Left lung (tissue), 10 donors: Measurements from ENCODE around the gene ZBED2. TPM values are rescaled to one million over a fixed set of nuclear protein-coding genes. Genes with fewer than 3 reads are reported as not detected.
A peak's percentile ranks its signal among the peaks of the same experiment; 100 is the strongest.

Experiments
- ATAC-seq: fragments of 200-7000 bp; cut with Tn5 transposase; one replicate; pipeline ENCODE4 v1.9.1; 2020; ENCODE audit warnings: moderate library complexity
- DNase-seq, 4 donors: peaks; one replicate each; pipeline ENCODE4 v3.0.0-alpha.2; 2013 to 2020
- H3K27ac ChIP-seq, 2 donors: fragments of 200-600 bp; sonication (generic) in 1 of 2; one replicate each; pipeline versions ENCODE4 v1.5.0 to v1.8.0; 2020 to 2021
- H3K27me3 ChIP-seq, 2 donors: fragments of 200-600 bp; sonication (generic) in 1 of 2; one replicate each; pipeline versions ENCODE4 v1.5.0 to v1.8.0; 2020 to 2021
- H3K36me3 ChIP-seq, 2 donors: fragments of 200-600 bp; sonication (generic) in 1 of 2; one replicate each; pipeline versions ENCODE4 v1.5.0 to v1.8.0; 2020 to 2021
- H3K4me1 ChIP-seq, 2 donors: fragments of 200-600 bp; one replicate each; pipeline ENCODE4 v1.8.0; 2021
- H3K4me3 ChIP-seq, 2 donors: fragments of 200-600 bp; sonication (generic) in 1 of 2; one replicate each; pipeline versions ENCODE4 v1.5.0 to v1.8.0; 2020 to 2021; ENCODE audit warnings: mild to moderate bottlenecking in 1 of 2
- H3K9me3 ChIP-seq, 2 donors: fragments of 200-600 bp; sonication (generic) in 1 of 2; one replicate each; pipeline versions ENCODE4 v1.5.0 to v1.8.0; 2020 to 2021
- intact Hi-C, 2 donors: fragments of 100-400 bp; cut with DNase I; formaldehyde crosslinking; loops; one replicate each; pipeline versions ENCODE4 v1.11.2 to v1.14.2; 2022
- polyA plus RNA-seq, 6 donors: library from polyadenylated mRNA; unstranded; fragments of 120-200 nt; gene quantifications; one replicate each; pipeline ENCODE4 v1.2.1, GENCODE V29; 2013; ENCODE audit not compliant: insufficient read length in 6 of 6
- total RNA-seq, 2 donors: library from RNA; stranded (reverse); fragmentation: NEBNext Ultra II Directional; extraction: Animal tissue kit (Norgen Biotek cat#: 25700); gene quantifications; one replicate each; pipeline ENCODE4 v1.2.1, GENCODE V29; 2021
- TF ChIP-seq, protein P1 (sequence below), 2 donors: fragments of 200-600 bp; sonication (generic) in 1 of 2; IDR thresholded peaks; one replicate each; pipeline versions ENCODE4 v1.5.0 to v1.8.0; 2021; ENCODE audit warnings: antibody characterized with exemption in 2 of 2
- donor health status: DM: no; HTN: yes; CAD: no.
- donor health status: DM: no; HTN: no; CAD: no.

The ZBED2 gene
- total and polyA plus RNA-seq, 8 donors, result 0.11 to 19.2 (median 0.21) TPM

DNA sequence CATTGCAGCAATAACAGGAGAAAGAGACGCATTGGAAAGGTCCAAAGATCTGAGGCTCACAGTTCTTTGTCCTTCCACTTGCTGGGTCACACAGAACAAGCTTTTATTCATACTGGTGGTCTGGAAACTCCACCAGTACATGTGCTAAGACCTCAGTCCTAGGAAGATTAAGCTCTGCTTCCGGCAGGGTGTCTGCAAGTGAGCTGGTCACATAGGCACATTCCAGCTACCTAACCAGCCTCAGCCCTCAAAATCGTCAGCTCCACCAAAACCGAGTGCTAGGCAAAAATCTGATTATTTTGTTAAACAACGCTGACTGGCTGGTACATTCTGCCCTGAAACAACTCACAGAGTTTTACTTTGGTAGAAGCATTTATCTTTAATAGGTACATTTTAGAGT lies 2.2 kb downstream of the ZBED2 start:
- Histone ChIP-seq H3K27me3 (no peaks in the 10 kb centered on the region), H3K27ac (peak overlapping the region in 1 of 2 donors; percentile 41), H3K4me1 (no peaks in the 10 kb centered on the region), H3K9me3 (no peaks in the 10 kb centered on the region), H3K4me3 (peak overlapping the region in 1 of 2 donors; percentile 23), H3K36me3 (no peaks in the 10 kb centered on the region)
- ATAC-seq, result no peak
- TF ChIP-seq, protein P1, sequence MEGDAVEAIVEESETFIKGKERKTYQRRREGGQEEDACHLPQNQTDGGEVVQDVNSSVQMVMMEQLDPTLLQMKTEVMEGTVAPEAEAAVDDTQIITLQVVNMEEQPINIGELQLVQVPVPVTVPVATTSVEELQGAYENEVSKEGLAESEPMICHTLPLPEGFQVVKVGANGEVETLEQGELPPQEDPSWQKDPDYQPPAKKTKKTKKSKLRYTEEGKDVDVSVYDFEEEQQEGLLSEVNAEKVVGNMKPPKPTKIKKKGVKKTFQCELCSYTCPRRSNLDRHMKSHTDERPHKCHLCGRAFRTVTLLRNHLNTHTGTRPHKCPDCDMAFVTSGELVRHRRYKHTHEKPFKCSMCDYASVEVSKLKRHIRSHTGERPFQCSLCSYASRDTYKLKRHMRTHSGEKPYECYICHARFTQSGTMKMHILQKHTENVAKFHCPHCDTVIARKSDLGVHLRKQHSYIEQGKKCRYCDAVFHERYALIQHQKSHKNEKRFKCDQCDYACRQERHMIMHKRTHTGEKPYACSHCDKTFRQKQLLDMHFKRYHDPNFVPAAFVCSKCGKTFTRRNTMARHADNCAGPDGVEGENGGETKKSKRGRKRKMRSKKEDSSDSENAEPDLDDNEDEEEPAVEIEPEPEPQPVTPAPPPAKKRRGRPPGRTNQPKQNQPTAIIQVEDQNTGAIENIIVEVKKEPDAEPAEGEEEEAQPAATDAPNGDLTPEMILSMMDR (IDR thresholded peaks at IDR 0.05), result no peak
- intact Hi-C loops, result no loop called here
- DNase-seq, result no peak

DNA sequence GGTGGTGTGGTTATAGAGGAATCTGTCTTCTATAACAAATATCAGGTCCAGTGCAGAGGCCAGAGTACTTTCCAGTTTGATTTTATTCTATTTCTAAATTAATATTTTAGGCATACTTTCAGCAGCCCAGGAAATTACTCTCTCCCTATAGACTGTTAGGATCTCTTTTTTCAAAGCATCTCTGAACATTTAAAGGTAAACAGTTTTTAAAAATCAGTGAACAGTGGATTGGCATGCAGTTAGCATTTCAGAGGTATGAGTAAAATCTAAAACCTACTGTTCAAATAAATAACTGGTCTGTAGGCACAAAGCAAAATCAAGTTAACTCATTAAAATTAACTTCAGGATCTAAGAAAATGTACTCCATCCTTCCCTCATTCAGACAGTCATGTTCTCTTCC lies 3.0 kb downstream of the ZBED2 start:
- no peak for DNase-seq
- TF ChIP-seq, protein P1 (IDR thresholded peaks at IDR 0.05), result no peak
- Histone ChIP-seq H3K36me3 (no peaks in the 10 kb centered on the region), H3K27ac (peak overlapping the region in 1 of 2 donors; percentile 41), H3K4me3 (no peak overlapping the region), H3K27me3 (no peaks in the 10 kb centered on the region), H3K9me3 (no peaks in the 10 kb centered on the region), H3K4me1 (no peaks in the 10 kb centered on the region)
- no peak for ATAC-seq
- intact Hi-C loops, result no loop called here

DNA sequence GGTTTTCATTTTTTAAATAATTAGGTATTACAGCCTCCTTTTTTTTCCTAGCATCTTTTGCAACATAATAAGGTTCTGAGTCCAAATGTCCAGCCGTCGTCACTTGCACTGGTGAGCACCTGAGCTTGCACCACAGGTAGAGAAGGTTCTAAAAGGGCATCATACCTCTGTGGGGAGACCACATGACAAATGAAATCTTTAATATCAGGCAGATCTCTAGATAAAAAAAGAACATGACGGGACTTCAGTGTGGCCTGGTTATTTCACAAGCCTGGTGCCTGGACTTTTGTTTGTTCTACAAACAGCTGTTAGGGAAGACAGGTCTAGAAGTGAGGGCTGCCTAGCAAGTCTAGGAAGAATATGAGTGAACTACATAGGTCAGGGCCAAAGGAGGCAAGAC lies 3.6 kb downstream of the ZBED2 start:
- no peaks in the 10 kb centered on the region for H3K9me3 ChIP-seq
- TF ChIP-seq, protein P1 (IDR thresholded peaks at IDR 0.05), result no peak
- DNase-seq (no peak), ATAC-seq (no peak)
- H3K27ac ChIP-seq, result no peak overlapping the region
- H3K4me1 ChIP-seq, result no peaks in the 10 kb centered on the region
- no peaks in the 10 kb centered on the region for H3K27me3 ChIP-seq
- intact Hi-C loops, result no loop called here
- H3K36me3 ChIP-seq, result no peaks in the 10 kb centered on the region
- H3K4me3 ChIP-seq, result no peak overlapping the region

DNA sequence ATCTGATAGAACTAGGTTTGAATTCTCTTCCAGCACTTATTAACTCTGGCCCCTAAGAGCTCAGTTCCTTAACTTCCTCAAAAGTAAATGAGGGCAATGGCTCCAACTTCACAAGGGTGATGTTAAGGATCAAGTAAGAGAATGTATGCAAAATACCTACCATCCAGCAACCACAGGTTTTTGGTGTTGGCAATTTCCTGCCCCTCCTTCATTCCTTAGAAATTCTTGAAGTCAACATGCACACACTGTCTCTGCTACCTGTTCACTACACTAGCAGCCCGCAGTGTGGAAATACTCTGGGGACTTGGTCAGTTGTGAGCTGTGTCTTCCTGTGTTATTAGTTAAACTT lies 5.0 kb downstream of the ZBED2 start:
- DNase-seq, result no peak
- H3K4me3 ChIP-seq, result no peak overlapping the region
- TF ChIP-seq, protein P1 (IDR thresholded peaks at IDR 0.05), result no peak
- no peaks in the 10 kb centered on the region for H3K36me3 ChIP-seq
- intact Hi-C loops, result no loop called here
- no peak overlapping the region for H3K27ac ChIP-seq
- ATAC-seq, result no peak
- no peaks in the 10 kb centered on the region for H3K9me3 ChIP-seq
- H3K27me3 ChIP-seq, result no peaks in the 10 kb centered on the region
- no peaks in the 10 kb centered on the region for H3K4me1 ChIP-seq

DNA sequence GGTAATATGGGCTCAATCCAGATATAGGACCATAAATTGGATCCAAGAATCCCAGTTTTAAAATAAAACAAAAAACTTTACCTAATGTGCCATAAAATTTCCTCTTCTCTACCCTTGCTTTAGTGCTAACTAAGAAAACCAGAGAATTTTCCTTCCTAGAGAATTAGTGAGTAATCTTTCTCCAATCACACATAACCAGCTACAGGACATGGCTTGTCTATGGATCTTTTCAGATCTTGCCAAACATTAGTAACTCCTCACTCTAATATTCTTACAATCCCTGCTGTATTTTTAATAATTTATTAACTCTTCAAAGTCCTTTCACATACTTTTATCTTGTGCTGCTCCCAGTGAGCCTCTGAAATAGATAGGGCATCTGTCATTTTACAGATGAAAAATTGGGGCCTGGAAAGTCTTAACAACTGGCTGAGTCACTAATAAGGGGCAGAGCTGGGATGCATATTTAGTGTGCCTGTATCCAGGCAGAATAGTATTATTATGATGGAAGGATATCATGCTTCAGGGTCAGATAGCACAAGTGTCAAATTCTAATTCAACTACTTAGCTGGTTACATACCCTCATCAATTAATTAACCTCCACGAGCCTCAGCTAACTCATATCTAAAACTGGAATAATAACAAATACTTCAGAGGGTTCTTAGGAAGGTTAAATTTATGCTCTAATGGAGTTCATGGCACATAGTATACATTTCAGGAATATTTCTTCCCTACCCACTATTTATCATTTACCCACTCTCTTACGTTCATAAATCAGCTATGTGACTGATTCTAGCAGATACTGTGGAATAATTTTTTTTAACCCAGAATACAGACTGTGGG lies 5.6 kb downstream of the ZBED2 start:
- Histone ChIP-seq H3K27ac (no peak overlapping the region), H3K4me3 (no peak overlapping the region), H3K4me1 (no peaks in the 10 kb centered on the region), H3K27me3 (no peaks in the 10 kb centered on the region), H3K9me3 (no peaks in the 10 kb centered on the region), H3K36me3 (no peaks in the 10 kb centered on the region)
- TF ChIP-seq, protein P1 (IDR thresholded peaks at IDR 0.05), result no peak
- no peak for DNase-seq
- no peak for ATAC-seq
- intact Hi-C loops, result no loop called here
